Duodenal mucosa (tissue), 2 donors: ENCODE measurements around the gene MLLT1.

ENCODE experiments used
- H3K27ac ChIP-seq: one replicate; pipeline ENCODE4 v1.7.0; 2013; ENCODE audit warnings: low read depth, low read length
- H3K27me3 ChIP-seq, 2 donors: one replicate each; pipeline ENCODE4 v1.7.0; 2013; ENCODE audit warnings: low read length in 2 of 2, control low read depth in 1 of 2; ENCODE audit not compliant: insufficient read depth in 2 of 2, control insufficient read depth in 1 of 2
- H3K36me3 ChIP-seq, 2 donors: one replicate each; pipeline ENCODE4 v1.7.0; 2013; ENCODE audit warnings: low read length in 2 of 2, control low read depth in 1 of 2; ENCODE audit not compliant: insufficient read depth in 2 of 2, control insufficient read depth in 1 of 2
- H3K4me1 ChIP-seq, 2 donors: one replicate each; pipeline ENCODE4 v1.7.0; 2013; ENCODE audit warnings: low read length in 2 of 2, control low read depth in 1 of 2; ENCODE audit not compliant: insufficient read depth in 2 of 2, control insufficient read depth in 1 of 2
- H3K4me3 ChIP-seq, 2 donors: one replicate each; pipeline ENCODE4 v1.7.0; 2013; ENCODE audit warnings: low read length in 2 of 2, low read depth in 1 of 2
- H3K9ac ChIP-seq, 2 donors: one replicate each; pipeline ENCODE4 v1.7.0; 2013; ENCODE audit warnings: low read length in 2 of 2, low read depth in 1 of 2
- H3K9me3 ChIP-seq, 2 donors: one replicate each; pipeline ENCODE4 v1.7.0; 2013; ENCODE audit warnings: low read length in 2 of 2, control low read depth in 1 of 2; ENCODE audit not compliant: control insufficient read depth in 1 of 2

Gene MLLT1

GRCh38 chr19:6276447-6276846 is 3.3 kb downstream of the MLLT1 start:
- H3K27me3 ChIP-seq = no peaks in the 10 kb centered on the region
- peaks cover 0 to 7% of the 10 kb centered on the region in 2 donors for H3K36me3 ChIP-seq
- H3K4me3 ChIP-seq = no peak overlapping the region
- H3K9me3 ChIP-seq = no peaks in the 10 kb centered on the region
- H3K9ac ChIP-seq = no peak overlapping the region
- H3K27ac ChIP-seq = no peak overlapping the region
- H3K4me1 ChIP-seq = peaks cover 40 to 50% of the 10 kb centered on the region in 2 donors

GRCh38 chr19:6275170-6275744 is 4.5 kb downstream of the MLLT1 start:
- H3K36me3 ChIP-seq = peaks cover 2 to 11% of the 10 kb centered on the region in 2 donors
- no peaks in the 10 kb centered on the region for H3K9me3 ChIP-seq
- no peak overlapping the region for H3K4me3 ChIP-seq
- no peak overlapping the region for H3K9ac ChIP-seq
- no peak overlapping the region for H3K27ac ChIP-seq
- H3K4me1 ChIP-seq = peaks cover 40 to 61% of the 10 kb centered on the region in 2 donors
- H3K27me3 ChIP-seq = no peaks in the 10 kb centered on the region

- Histone ChIP-seq H3K27ac (no peak overlapping the region), H3K9ac (no peak overlapping the region), H3K4me3 (no peak overlapping the region), H3K4me1 (peaks cover 40 to 61% of the 10 kb centered on the region in 2 donors), H3K36me3 (peaks cover 6 to 16% of the 10 kb centered on the region in 2 donors), H3K9me3 (no peaks in the 10 kb centered on the region), H3K27me3 (no peaks in the 10 kb centered on the region)
These were observed 5.0 kb downstream of the MLLT1 start for GRCh38 chr19:6274756-6275155.

DNA sequence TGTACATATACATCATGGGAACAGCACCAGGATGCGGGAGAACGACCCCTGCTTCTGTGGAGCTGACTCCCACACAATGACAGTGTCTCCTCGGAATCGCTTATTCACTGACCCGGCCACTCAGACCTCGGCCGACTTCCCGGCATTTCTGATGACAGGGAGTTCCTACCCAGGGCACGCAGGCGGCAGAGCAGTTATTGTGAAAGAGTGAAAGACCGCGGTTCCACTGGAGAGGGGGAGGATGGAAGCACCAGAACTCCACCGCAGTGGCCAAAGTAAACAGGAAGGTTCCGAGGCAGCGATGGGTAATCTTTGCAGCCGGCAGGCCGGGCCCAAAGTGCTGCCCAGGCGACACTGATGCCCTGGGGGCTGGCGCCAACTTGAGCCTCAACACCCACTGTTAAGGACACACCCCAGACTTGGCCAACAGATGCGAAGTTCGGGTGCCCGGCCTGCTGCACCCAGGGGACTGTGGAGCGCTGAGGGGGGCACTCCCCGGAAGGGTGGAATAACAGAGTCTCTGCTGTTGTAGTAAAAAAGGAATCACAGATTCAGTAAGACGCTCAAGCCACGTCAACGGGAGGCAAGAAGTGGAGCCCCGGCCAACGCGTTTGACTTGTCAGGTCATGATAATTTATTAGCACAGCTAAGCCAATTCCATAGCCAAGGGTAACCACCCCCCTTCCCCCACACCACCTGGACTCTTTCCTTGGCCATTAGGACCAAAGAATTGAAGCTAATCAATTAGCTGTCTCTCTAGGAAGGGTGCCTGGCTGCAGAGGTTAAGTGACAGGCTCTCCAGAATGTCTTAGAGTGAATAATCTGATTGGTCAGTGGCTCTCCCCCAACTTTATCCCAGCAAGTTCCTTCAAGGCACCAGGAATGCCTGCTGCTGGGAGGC is 5.8 kb downstream of the MLLT1 start:
- Histone ChIP-seq H3K9me3 (no peaks in the 10 kb centered on the region), H3K9ac (no peak overlapping the region), H3K27ac (peak overlapping the region; percentile 70), H3K4me1 (peaks cover 40 to 58% of the 10 kb centered on the region in 2 donors), H3K36me3 (peaks cover 11 to 24% of the 10 kb centered on the region in 2 donors), H3K27me3 (no peaks in the 10 kb centered on the region), H3K4me3 (no peak overlapping the region)

- Histone ChIP-seq H3K9ac (no peak overlapping the region), H3K36me3 (peaks cover 11 to 33% of the 10 kb centered on the region in 2 donors), H3K4me1 (peaks cover 34 to 49% of the 10 kb centered on the region in 2 donors), H3K9me3 (no peaks in the 10 kb centered on the region), H3K27ac (peak overlapping the region; percentile 70), H3K4me3 (no peak overlapping the region), H3K27me3 (no peaks in the 10 kb centered on the region)
These were observed 6.7 kb downstream of the MLLT1 start for GRCh38 chr19:6272913-6273600.

GRCh38 chr19:6272411-6272791 is 7.4 kb downstream of the MLLT1 start:
- H3K4me3 ChIP-seq = no peak overlapping the region
- no peak overlapping the region for H3K9ac ChIP-seq
- peaks cover 15 to 35% of the 10 kb centered on the region in 2 donors for H3K36me3 ChIP-seq
- H3K4me1 ChIP-seq = peaks cover 28 to 43% of the 10 kb centered on the region in 2 donors
- H3K27me3 ChIP-seq = no peaks in the 10 kb centered on the region
- peak overlapping the region; percentile 65 for H3K27ac ChIP-seq
- H3K9me3 ChIP-seq = no peaks in the 10 kb centered on the region

DNA sequence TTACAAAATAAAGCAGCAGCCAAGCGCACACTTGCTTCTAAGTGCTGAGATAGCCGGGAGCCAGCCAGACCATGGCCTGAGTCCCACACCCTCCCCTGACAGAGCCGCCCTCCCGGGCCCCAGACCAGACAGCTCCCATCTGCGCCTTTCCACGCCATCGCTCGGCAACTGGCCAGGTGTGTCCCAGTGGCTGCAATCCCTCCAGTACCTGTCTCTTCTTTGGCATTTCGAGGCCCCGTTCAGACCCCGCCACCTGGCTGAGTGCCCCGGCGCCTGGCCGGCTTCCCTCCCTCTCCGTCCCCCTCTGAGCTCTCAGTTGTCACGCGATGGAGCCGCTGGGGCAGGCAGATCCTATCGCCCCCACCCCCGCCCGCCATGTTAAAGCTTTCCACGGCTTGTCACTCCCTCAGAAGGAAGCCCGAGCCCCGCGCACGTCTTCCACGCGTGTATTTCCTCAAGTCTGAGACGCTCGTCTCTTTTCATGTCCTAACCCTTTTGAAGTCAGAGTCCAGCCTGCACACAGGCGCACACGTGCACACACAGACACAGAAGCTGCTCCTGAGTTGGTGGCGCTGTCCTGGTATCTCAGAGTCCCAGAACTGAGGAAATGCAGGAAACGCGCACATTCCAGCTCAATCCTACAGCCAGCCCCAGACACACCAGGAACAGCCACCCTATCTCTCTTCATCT is 7.9 kb downstream of the MLLT1 start:
- Histone ChIP-seq H3K4me1 (peaks cover 23 to 37% of the 10 kb centered on the region in 2 donors), H3K4me3 (no peak overlapping the region)

GRCh38 chr19:6271251-6271650 is 8.5 kb downstream of the MLLT1 start:
- peaks cover 15 to 36% of the 10 kb centered on the region in 2 donors for H3K36me3 ChIP-seq
- no peak overlapping the region for H3K9ac ChIP-seq
- peaks cover 21 to 32% of the 10 kb centered on the region in 2 donors for H3K4me1 ChIP-seq
- H3K9me3 ChIP-seq = no peaks in the 10 kb centered on the region
- no peak overlapping the region for H3K27ac ChIP-seq
- H3K27me3 ChIP-seq = no peaks in the 10 kb centered on the region
- peak overlapping the region in 1 of 2 donors; percentile 35 for H3K4me3 ChIP-seq

More for the DNA sequence above, 7.9 kb downstream of the MLLT1 start:
- Histone ChIP-seq H3K27ac (peak overlapping the region; percentile 65), H3K9ac (no peak overlapping the region), H3K27me3 (no peaks in the 10 kb centered on the region), H3K36me3 (peaks cover 15 to 33% of the 10 kb centered on the region in 2 donors), H3K9me3 (no peaks in the 10 kb centered on the region)

- Histone ChIP-seq H3K9me3 (no peaks in the 10 kb centered on the region), H3K27ac (no peak overlapping the region), H3K9ac (no peak overlapping the region), H3K4me1 (peaks cover 18 to 29% of the 10 kb centered on the region in 2 donors), H3K27me3 (no peaks in the 10 kb centered on the region), H3K4me3 (peak overlapping the region in 1 of 2 donors; percentile 35), H3K36me3 (peaks cover 15 to 36% of the 10 kb centered on the region in 2 donors)
These were observed 9.0 kb downstream of the MLLT1 start for GRCh38 chr19:6270822-6271221.
